Measurements from ENCODE around the gene SLC16A8. TPM values are rescaled to one million over a fixed set of nuclear protein-coding genes. Genes with fewer than 3 reads are reported as not detected.
"Not testable (repeated sequence)": the region's sequence is repeated elsewhere in the genome, so short reads cannot be mapped to it uniquely, and the experiment has no call there.

The SLC16A8 gene
- total and polyA plus RNA-seq, 8 donors, result 0.05 to 0.57 (median 0.06) TPM; not detected in 5

DNA sequence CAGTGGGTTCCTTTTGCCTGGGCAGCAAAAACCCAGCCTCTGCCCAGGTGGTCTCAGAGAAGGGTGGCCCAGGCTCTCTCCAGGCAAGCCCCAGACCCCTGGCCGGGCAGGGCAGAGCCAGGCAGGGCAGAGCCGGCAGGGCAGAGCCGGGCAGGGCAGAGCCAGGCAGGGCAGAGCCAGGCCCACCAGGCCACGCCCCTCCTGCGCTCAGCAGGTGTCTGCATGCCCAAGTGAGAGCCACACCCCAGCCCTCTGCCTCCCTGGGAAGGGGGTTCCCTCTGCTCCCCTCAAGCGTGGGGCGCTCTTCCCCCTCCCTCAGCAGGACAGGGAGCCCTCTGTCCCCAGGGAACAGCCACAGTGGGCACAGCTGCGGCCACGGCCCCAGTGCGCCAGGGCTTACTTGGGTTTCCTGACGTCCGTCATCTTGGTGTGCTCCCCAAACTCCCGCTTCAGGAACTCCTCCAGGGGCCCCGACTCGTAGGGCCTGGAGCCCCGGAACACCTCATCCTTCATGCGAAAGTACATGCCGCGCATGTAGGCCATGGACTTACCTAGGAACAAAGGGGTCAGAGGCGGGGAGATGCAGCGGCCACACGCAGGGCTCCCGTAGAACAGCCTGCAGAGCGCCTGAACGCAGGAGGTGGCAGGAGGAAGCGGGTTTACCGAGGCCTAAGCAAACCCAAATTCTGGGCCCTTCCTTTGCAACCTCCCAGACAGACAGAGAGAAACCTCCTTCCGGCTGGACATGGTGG, 36.6 kb upstream of the SLC16A8 start:
- FAIRE-seq (no peak), ATAC-seq (peak in 2 of 4 donors; percentile 12 to 31), DNase-seq (no peak)
- Histone ChIP-seq H3K27ac (no peak overlapping the region), H3K36me3 (no peaks in the 10 kb centered on the region), H3K4me1 (no peaks in the 10 kb centered on the region), H3K4me3 (no peak overlapping the region), H3K27me3 (no peaks in the 10 kb centered on the region), H3K9me3 (no peaks in the 10 kb centered on the region)
- intact Hi-C loops (cut with DNase I), result no loop called here
- TF ChIP-seq, protein P1, sequence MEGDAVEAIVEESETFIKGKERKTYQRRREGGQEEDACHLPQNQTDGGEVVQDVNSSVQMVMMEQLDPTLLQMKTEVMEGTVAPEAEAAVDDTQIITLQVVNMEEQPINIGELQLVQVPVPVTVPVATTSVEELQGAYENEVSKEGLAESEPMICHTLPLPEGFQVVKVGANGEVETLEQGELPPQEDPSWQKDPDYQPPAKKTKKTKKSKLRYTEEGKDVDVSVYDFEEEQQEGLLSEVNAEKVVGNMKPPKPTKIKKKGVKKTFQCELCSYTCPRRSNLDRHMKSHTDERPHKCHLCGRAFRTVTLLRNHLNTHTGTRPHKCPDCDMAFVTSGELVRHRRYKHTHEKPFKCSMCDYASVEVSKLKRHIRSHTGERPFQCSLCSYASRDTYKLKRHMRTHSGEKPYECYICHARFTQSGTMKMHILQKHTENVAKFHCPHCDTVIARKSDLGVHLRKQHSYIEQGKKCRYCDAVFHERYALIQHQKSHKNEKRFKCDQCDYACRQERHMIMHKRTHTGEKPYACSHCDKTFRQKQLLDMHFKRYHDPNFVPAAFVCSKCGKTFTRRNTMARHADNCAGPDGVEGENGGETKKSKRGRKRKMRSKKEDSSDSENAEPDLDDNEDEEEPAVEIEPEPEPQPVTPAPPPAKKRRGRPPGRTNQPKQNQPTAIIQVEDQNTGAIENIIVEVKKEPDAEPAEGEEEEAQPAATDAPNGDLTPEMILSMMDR (IDR thresholded peaks at IDR 0.05), result no peak
- WGBS, 2 donors, result 93% methylated on average over 28 of the region's 28 CpGs

DNA sequence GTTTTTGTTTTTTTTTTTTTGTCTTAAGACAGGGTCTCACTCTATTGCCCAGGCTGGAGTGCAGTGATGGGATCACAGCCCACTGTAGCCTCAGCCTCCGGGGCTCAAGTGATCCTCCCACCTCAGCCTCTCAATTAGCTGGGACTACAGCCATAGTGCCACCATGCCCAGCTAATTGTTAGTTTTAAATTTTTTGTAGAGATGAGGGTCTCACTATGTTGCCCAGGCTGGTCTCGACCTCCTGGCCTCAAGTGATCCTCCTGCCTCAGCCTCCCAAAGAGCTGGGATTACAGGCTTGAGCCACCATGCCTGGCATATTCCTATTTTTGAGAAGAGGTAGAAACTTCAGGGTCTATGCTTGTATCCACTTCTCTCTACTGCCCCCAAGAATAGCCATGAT, 34.8 kb upstream of the SLC16A8 start:
- H3K27ac ChIP-seq; H3K36me3 ChIP-seq; DNase-seq; intact Hi-C loops (cut with DNase I); H3K9me3 ChIP-seq; FAIRE-seq; H3K4me1 ChIP-seq; H3K4me3 ChIP-seq; H3K27me3 ChIP-seq; ATAC-seq: not testable (repeated sequence)
- WGBS, 2 donors, result 93 to 94% methylated on average over 2 of the region's 2 CpGs

DNA sequence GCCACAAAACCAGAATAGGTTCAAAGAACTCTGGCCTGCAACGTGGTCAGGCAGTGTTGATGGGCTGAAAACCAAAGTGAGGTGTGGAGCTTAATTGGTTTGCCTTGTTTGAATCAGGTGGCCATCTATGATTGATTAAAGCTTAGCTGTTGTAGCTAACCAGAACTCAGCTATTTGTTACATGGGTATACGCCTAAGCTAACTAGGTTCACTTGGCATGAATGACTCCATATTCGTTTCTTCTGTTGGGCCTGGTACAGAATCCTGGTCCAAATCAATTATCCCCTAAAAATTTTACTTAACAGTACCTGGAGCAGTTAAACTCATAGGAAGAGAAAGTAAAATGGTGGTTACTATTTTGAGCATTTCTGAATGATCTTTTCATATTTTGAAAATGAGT, 34.2 kb upstream of the SLC16A8 start:
- Histone ChIP-seq H3K9me3 (no peaks in the 10 kb centered on the region), H3K27ac (no peak overlapping the region), H3K27me3 (no peaks in the 10 kb centered on the region), H3K4me1 (no peaks in the 10 kb centered on the region), H3K4me3 (no peak overlapping the region), H3K36me3 (no peaks in the 10 kb centered on the region)
- FAIRE-seq (no peak), ATAC-seq (no peak), DNase-seq (no peak)
- TF ChIP-seq, protein P1 (IDR thresholded peaks at IDR 0.05), result no peak
- intact Hi-C loops (cut with DNase I), result no loop called here
- 77 to 85% methylated on average over 3 of the region's 3 CpGs for WGBS, 2 donors

DNA sequence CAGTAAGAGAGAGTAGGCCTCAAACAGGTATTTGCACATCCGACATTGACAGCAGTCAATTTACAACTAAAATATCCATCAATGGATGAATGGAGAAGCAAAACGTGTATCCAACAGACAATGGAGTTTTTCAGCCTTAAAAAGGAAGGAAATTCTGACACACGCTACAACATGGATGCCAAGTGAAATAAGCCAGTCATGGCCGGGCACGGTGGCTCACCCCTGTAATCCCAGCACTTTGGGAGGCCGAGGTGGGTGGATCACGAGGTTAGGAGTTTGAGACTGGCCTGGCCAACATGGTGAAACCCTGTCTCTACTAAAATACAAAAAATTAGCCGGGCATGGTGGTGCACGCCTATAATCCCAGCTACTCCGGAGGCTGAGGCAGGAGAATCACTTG, 33.6 kb upstream of the SLC16A8 start:
- H3K27ac ChIP-seq; H3K4me3 ChIP-seq; H3K4me1 ChIP-seq; H3K27me3 ChIP-seq; H3K9me3 ChIP-seq; FAIRE-seq; intact Hi-C loops (cut with DNase I); H3K36me3 ChIP-seq; DNase-seq; ATAC-seq: not testable (repeated sequence)
- 90 to 95% methylated on average over 10 of the region's 10 CpGs for WGBS, 2 donors

DNA sequence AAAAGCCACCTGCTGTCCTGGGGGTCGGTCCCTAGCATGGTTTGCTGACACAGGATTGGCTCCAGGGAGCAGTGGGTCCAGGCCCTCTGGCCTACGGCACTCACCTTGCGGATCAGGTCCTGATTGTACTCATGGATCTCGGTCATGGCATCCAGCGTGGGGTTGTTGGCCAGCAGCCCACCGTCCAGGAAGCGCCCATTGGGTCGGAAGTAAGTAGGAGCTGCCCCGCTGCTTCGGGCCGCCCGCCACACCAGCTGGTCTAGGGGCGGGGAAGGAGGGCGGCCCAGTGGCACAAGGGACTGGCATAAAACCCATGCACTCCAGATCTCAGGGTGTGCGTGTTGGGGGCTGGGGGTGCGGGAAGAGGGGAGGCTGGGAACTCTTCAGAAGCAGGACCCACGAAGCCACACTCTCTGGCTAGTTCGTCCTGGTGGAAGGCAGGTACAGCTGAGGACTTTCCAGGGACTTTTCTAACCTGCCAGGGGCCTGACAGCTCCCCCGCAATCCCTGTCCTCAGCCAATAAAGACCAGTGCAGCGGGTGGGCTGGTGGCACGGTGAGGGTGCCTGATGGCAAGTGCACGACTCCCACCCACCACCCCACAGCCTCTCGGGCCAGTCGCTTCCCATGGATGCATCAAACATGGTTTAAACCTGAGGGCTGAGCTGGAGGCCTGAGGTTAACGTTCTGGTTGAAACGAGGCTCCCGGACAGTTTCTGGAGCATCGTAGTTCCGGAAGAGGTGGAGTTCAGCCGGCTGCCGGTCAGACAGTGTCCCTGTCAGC, 31.6 kb upstream of the SLC16A8 start:
- DNase-seq (peak in 1 of 6 donors; percentile 63), ATAC-seq (no peak), FAIRE-seq (no peak)
- H3K4me3 ChIP-seq, result no peak overlapping the region
- TF ChIP-seq, protein P1 (IDR thresholded peaks at IDR 0.05), result no peak
- H3K9me3 ChIP-seq, result no peaks in the 10 kb centered on the region
- no peaks in the 10 kb centered on the region for H3K4me1 ChIP-seq
- intact Hi-C loops (cut with DNase I), result no loop called here
- no peaks in the 10 kb centered on the region for H3K27me3 ChIP-seq
- no peaks in the 10 kb centered on the region for H3K36me3 ChIP-seq
- no peak overlapping the region for H3K27ac ChIP-seq
- WGBS, 2 donors, result 95 to 97% methylated on average over 31 of the region's 31 CpGs

Data from pancreas (tissue), 10 donors.